H1 (cell line): ENCODE results near the gene TUBA8. TPM values are rescaled to one million over a fixed set of nuclear protein-coding genes. Genes with fewer than 3 reads are reported as not detected.

ENCODE experiments used
- CTCF ChIA-PET: fragments of 300-600 bp; sonication (Branson Sonifier 250); formaldehyde crosslinking; loops from one replicate; lab custom pipeline; 2021; ENCODE audit not compliant: partially characterized antibody; lab: Charles Lee
- POLR2A ChIA-PET: fragments of 300-600 bp; sonication (Branson Sonifier 250); formaldehyde crosslinking; loops from one replicate; lab custom pipeline; 2021; ENCODE audit warnings: inconsistent platforms; ENCODE audit not compliant: partially characterized antibody; lab: Charles Lee
- DNase-seq, 2 experiments: peaks; one replicate each; pipeline versions ENCODE4 v3.0.0 to v3.0.0-alpha.2; 2010 to 2022; ENCODE audit warnings: low spot score in 2 of 2, low read depth in 1 of 2, mixed read lengths in 1 of 2
- FAIRE-seq: peaks from 2 replicates; lab custom pipeline; 2011; peaks lifted over from hg19 to GRCh38; lab: Jason Lieb, UNC
- H2AFZ ChIP-seq: 2 replicates; pipeline ENCODE4 v1.8.1; 2012; ENCODE audit warnings: low read length, inconsistent platforms
- H2AK5ac ChIP-seq: 2 replicates; pipeline ENCODE4 v1.6.1; 2013; ENCODE audit warnings: low read depth, low read length
- H2BK120ac ChIP-seq: replicated peaks from 2 replicates; pipeline ENCODE3; 2013; ENCODE audit warnings: low read depth, low read length, inconsistent platforms
- H2BK12ac ChIP-seq: 2 replicates; pipeline ENCODE4 v1.6.1; 2013; ENCODE audit warnings: low read depth, low read length
- H2BK15ac ChIP-seq: 2 replicates; pipeline ENCODE4 v1.6.1; 2013; ENCODE audit warnings: low read length
- H2BK20ac ChIP-seq: 2 replicates; pipeline ENCODE4 v1.6.1; 2013; ENCODE audit warnings: low read length
- H2BK5ac ChIP-seq: 2 replicates; pipeline ENCODE4 v1.6.1; 2013; ENCODE audit warnings: low read depth, low read length
- H3K14ac ChIP-seq: 2 replicates; pipeline ENCODE4 v1.6.1; 2013; ENCODE audit warnings: inconsistent platforms; ENCODE audit not compliant: insufficient read length
- H3K18ac ChIP-seq: 2 replicates; pipeline ENCODE4 v1.6.1; 2013; ENCODE audit warnings: low read length; ENCODE audit errors: extremely low read depth
- H3K23ac ChIP-seq: 2 replicates; pipeline ENCODE4 v1.6.1; 2013; ENCODE audit warnings: inconsistent platforms; ENCODE audit not compliant: insufficient read length
- H3K23me2 ChIP-seq: 2 replicates; pipeline ENCODE4 v1.6.1; 2013; ENCODE audit warnings: low read depth, low read length
- H3K27ac ChIP-seq: 2 replicates; pipeline ENCODE4 v1.6.1; 2011; ENCODE audit warnings: low read depth, low read length, inconsistent platforms
- H3K27me3 ChIP-seq, 4 experiments: replicated peaks in 1 of 4; 1 replicate in 1 of 4; 2 replicates in 3 of 4; pipeline versions ENCODE4 v1.6.1 to v1.8.1; 2011 to 2013; ENCODE audit warnings: low read length in 3 of 4, mild to moderate bottlenecking in 3 of 4, inconsistent platforms in 2 of 4, mixed read lengths in 2 of 4, moderate library complexity in 1 of 4; ENCODE audit not compliant: control insufficient read depth in 3 of 4, insufficient read depth in 3 of 4; ENCODE audit errors: extremely low read depth in 1 of 4
- H3K36me3 ChIP-seq, 4 experiments: 2 replicates each; pipeline versions ENCODE4 v1.6.1 to v1.8.1; 2011 to 2013; ENCODE audit warnings: mild to moderate bottlenecking in 4 of 4, low read length in 3 of 4, moderate library complexity in 2 of 4, control low read depth in 1 of 4, inconsistent platforms in 1 of 4; ENCODE audit not compliant: insufficient read depth in 4 of 4, control insufficient read depth in 2 of 4
- H3K4ac ChIP-seq: replicated peaks from 2 replicates; pipeline ENCODE3; 2013; ENCODE audit warnings: low read length, low read depth, mixed read lengths, inconsistent platforms; ENCODE audit not compliant: insufficient read length
- H3K4me1 ChIP-seq, 4 experiments: replicated peaks in 1 of 4; 1 replicate in 1 of 4; 2 replicates in 3 of 4; pipeline versions ENCODE4 v1.6.1 to v1.8.1; 2011 to 2013; ENCODE audit warnings: low read length in 3 of 4, inconsistent platforms in 2 of 4, mixed read lengths in 1 of 4; ENCODE audit not compliant: insufficient read depth in 4 of 4, control insufficient read depth in 3 of 4
- H3K4me2 ChIP-seq, 2 experiments: 2 replicates each; pipeline versions ENCODE4 v1.6.1 to v1.8.1; 2011 to 2013; ENCODE audit warnings: low read depth in 2 of 2, low read length in 2 of 2, control low read depth in 1 of 2, inconsistent platforms in 1 of 2, mild to moderate bottlenecking in 1 of 2; ENCODE audit not compliant: insufficient read depth in 1 of 2
- H3K4me3 ChIP-seq, 4 experiments: fragments of 200-600, 300-600 bp in 1 of 4; sonication (generic), shearing (Covaris generic), sonication (Bioruptor Twin) in 1 of 4; 2 replicates each; pipeline versions ENCODE4 v1.5.1 to v1.8.1; 2011 to 2016; ENCODE audit warnings: low read length in 4 of 4, low read depth in 3 of 4, control low read depth in 2 of 4, inconsistent platforms in 2 of 4, mild to moderate bottlenecking in 2 of 4, mixed read lengths in 1 of 4, moderate library complexity in 1 of 4; ENCODE audit not compliant: insufficient read depth in 2 of 4; ENCODE audit errors: extremely low read depth in 1 of 4
- H3K56ac ChIP-seq: replicated peaks from 2 replicates; pipeline ENCODE3; 2013; ENCODE audit warnings: low read depth, mild to moderate bottlenecking, mixed read lengths, low read length, inconsistent platforms; ENCODE audit not compliant: insufficient read length
- H3K79me1 ChIP-seq: 2 replicates; pipeline ENCODE4 v1.6.1; 2013; ENCODE audit warnings: low read depth, low read length, control low read depth
- H3K79me2 ChIP-seq, 2 experiments: 2 replicates each; pipeline versions ENCODE4 v1.6.1 to v1.8.1; 2012 to 2013; ENCODE audit warnings: low read length in 2 of 2, mild to moderate bottlenecking in 2 of 2, inconsistent platforms in 1 of 2; ENCODE audit not compliant: insufficient read depth in 2 of 2, control insufficient read depth in 1 of 2
- H3K9ac ChIP-seq, 4 experiments: replicated peaks in 1 of 4; 1 replicate in 1 of 4; 2 replicates in 3 of 4; pipeline versions ENCODE4 v1.6.1 to v1.8.1; 2011 to 2013; ENCODE audit warnings: low read depth in 3 of 4, low read length in 3 of 4, control low read depth in 2 of 4, mild to moderate bottlenecking in 2 of 4, moderate library complexity in 2 of 4, inconsistent platforms in 1 of 4; ENCODE audit errors: extremely low read depth in 1 of 4
- H3K9me3 ChIP-seq, 2 experiments: 2 replicates each; pipeline versions ENCODE4 v1.6.1 to v1.8.1; 2012 to 2013; ENCODE audit warnings: mild to moderate bottlenecking in 2 of 2, moderate library complexity in 2 of 2, control low read depth in 1 of 2, inconsistent platforms in 1 of 2, low read depth in 1 of 2, low read length in 1 of 2, mixed read lengths in 1 of 2; ENCODE audit not compliant: insufficient read depth in 2 of 2
- H4K20me1 ChIP-seq, 2 experiments: replicated peaks in 1 of 2; 2 replicates each; pipeline versions ENCODE3 to v1.8.1; 2011 to 2013; ENCODE audit warnings: inconsistent platforms in 2 of 2, low read length in 2 of 2, mild to moderate bottlenecking in 1 of 2; ENCODE audit not compliant: insufficient read depth in 2 of 2, control insufficient read depth in 1 of 2
- H4K5ac ChIP-seq: 2 replicates; pipeline ENCODE4 v1.6.1; 2013; ENCODE audit warnings: low read length, low read depth, mixed read lengths, inconsistent platforms; ENCODE audit not compliant: insufficient read length
- H4K8ac ChIP-seq: 2 replicates; pipeline ENCODE4 v1.8.0; 2013; ENCODE audit warnings: mild to moderate bottlenecking, moderate library complexity, low read length, inconsistent platforms; ENCODE audit not compliant: insufficient read depth; ENCODE audit errors: extremely low read depth
- H4K91ac ChIP-seq: replicated peaks from 2 replicates; pipeline ENCODE3; 2013; ENCODE audit warnings: low read length, mixed read lengths, inconsistent platforms; ENCODE audit not compliant: insufficient read length
- ATF2 ChIP-seq: IDR thresholded peaks from 2 replicates; pipeline ENCODE4 v1.6.1; 2012; ENCODE audit warnings: low read length, inconsistent platforms
- BRCA1 ChIP-seq: IDR thresholded peaks from 2 replicates; pipeline ENCODE4 v1.6.1; 2012; ENCODE audit warnings: low read depth, low read length, improper control_type of control experiment
- CREB1 ChIP-seq: IDR thresholded peaks from 2 replicates; pipeline ENCODE4 v1.6.1; 2012; ENCODE audit warnings: inconsistent platforms
- HDAC6 ChIP-seq: IDR thresholded peaks from one replicate; pipeline ENCODE4 v1.7.1; 2012; ENCODE audit warnings: low read depth, mild to moderate bottlenecking, inconsistent platforms, low read length, moderate library complexity
- JUN ChIP-seq: IDR thresholded peaks from 2 replicates; pipeline ENCODE4 v1.6.1; 2011; ENCODE audit warnings: low read depth, mild to moderate bottlenecking, improper control_type of control experiment, low read length
- NRF1 ChIP-seq: IDR thresholded peaks from 2 replicates; pipeline ENCODE4 v1.6.1; 2011; ENCODE audit warnings: mild to moderate bottlenecking, low read depth, low read length, improper control_type of control experiment
- POU5F1 ChIP-seq: IDR thresholded peaks from 2 replicates; pipeline ENCODE4 v1.6.1; 2011; ENCODE audit warnings: low read depth, mild to moderate bottlenecking, low read length, moderate library complexity
- SP2 ChIP-seq: IDR thresholded peaks from 2 replicates; pipeline ENCODE4 v1.6.1; 2012; ENCODE audit warnings: mild to moderate bottlenecking, low read length, inconsistent platforms
- SRF ChIP-seq: IDR thresholded peaks from 2 replicates; pipeline ENCODE4 v1.6.1; 2011; ENCODE audit warnings: mild to moderate bottlenecking, low read depth, low read length, moderate library complexity
- TCF12 ChIP-seq: IDR thresholded peaks from 2 replicates; pipeline ENCODE4 v1.6.1; 2011; ENCODE audit warnings: low read depth, mild to moderate bottlenecking, low read length
- WGBS, 2 experiments: shearing (Covaris generic) in 1 of 2; methylation state at CpG; one replicate each; pipeline versions ENCODE4 v1.1.6 to v1.1.7; 2013 to 2015; ENCODE audit warnings: low lambda C conversion rate in 2 of 2, mixed read lengths in 2 of 2, inconsistent platforms in 1 of 2, low coverage in 1 of 2, missing lambda C conversion rate in 1 of 2; ENCODE audit not compliant: insufficient replicate concordance in 2 of 2, insufficient coverage in 1 of 2, insufficient read length in 1 of 2; ENCODE audit errors: extremely low coverage in 1 of 2, missing lambda C conversion rate in 1 of 2; 5-methylcytosine and 5-hydroxymethylcytosine counted together
- polyA plus RNA-seq, 7 experiments: library from polyadenylated mRNA; depleted of rRNA in 3 of 7; stranded (reverse) in 5 of 7; unstranded in 2 of 7; fragments of >200 nt in 5 of 7; fragments of 200-250 nt in 2 of 7; gene quantifications; 1 replicate in 5 of 7; 2 replicates in 1 of 7; 4 replicates in 1 of 7; pipeline versions ENCODE4 v1.2.1 to v1.2.3, GENCODE V29; 2011 to 2013; ENCODE audit warnings: missing spikeins in 2 of 7, mixed read lengths in 2 of 7
- total RNA-seq: library from RNA; stranded (reverse); fragmentation: NEBNext Ultra II Directional; extraction: Animal tissue kit (Norgen Biotek cat#: 25700); gene quantifications from 2 replicates; pipeline ENCODE4 v1.2.1, GENCODE V29; 2021

The TUBA8 gene
- total and polyA plus RNA-seq, 2 of the 8 experiments (the other 6 are each of a cell fraction or from before 2014, with no cell fraction given) = 1.0 to 4.0 TPM

GRCh38 chr22:18152519-18152918 is 41.9 kb downstream of the TUBA8 start:
- no peak overlapping the region for H2BK20ac ChIP-seq
- H2BK120ac ChIP-seq = no peak overlapping the region
- H3K56ac ChIP-seq = no peak overlapping the region
- no peak for TF ChIP-seq ATF2
- TF ChIP-seq SRF = no peak
- TF ChIP-seq POU5F1 = no peak
- no peak for TF ChIP-seq JUN
- TF ChIP-seq CREB1 = no peak
- no peak for TF ChIP-seq BRCA1
- no peak for TF ChIP-seq HDAC6
- TF ChIP-seq SP2 = no peak
- TF ChIP-seq TCF12 = no peak
- TF ChIP-seq NRF1 = no peak
- no peaks in the 10 kb centered on the region for H3K9me3 ChIP-seq
- DNase-seq = no peak
- H3K27ac ChIP-seq = no peak overlapping the region
- no peak overlapping the region for H2AK5ac ChIP-seq
- H3K27me3 ChIP-seq = peaks cover 0 to 4% (median 0%) of the 10 kb centered on the region in 4 experiments; a peak in 2 of 7 replicates
- peaks cover 2% of the 10 kb centered on the region; the same call in 1 of the 2 replicates for H3K23me2 ChIP-seq
- H2BK15ac ChIP-seq = no peak overlapping the region
- no peak overlapping the region for H3K4me3 ChIP-seq
- no peak overlapping the region for H2BK12ac ChIP-seq
- no peak for FAIRE-seq
- WGBS, 2 experiments = 85% methylated on average over 8 of the region's 8 CpGs; no CpG with 5 or more reads in 1 of the 2 experiments
- ChIA-PET CTCF (interaction anchor here (1.1 kb wide), 1 partner anchor 33 kb away, joined by 3 read pairs; no protein-coding TSS in a partner anchor), POLR2A (no interaction called here)
- no peak overlapping the region for H3K23ac ChIP-seq
- no peak overlapping the region for H4K91ac ChIP-seq
- no peak overlapping the region for H3K4ac ChIP-seq
- no peak overlapping the region for H4K8ac ChIP-seq
- no peaks in the 10 kb centered on the region for H3K79me2 ChIP-seq
- no peaks in the 10 kb centered on the region for H3K36me3 ChIP-seq
- H3K18ac ChIP-seq = no peak overlapping the region
- H4K20me1 ChIP-seq = no peaks in the 10 kb centered on the region
- no peak overlapping the region for H2AFZ ChIP-seq
- H3K14ac ChIP-seq = no peak overlapping the region
- H3K9ac ChIP-seq = no peak overlapping the region
- H3K4me1 ChIP-seq = peaks cover 0 to 2% (median 1%) of the 10 kb centered on the region in 4 experiments; a peak in 3 of 7 replicates
- H4K5ac ChIP-seq = no peak overlapping the region
- H2BK5ac ChIP-seq = no peak overlapping the region
- no peaks in the 10 kb centered on the region for H3K79me1 ChIP-seq
- H3K4me2 ChIP-seq = no peak overlapping the region
